ENCODE measurements around the gene LAMP2.

- TF ChIP-seq EZH2 (IDR thresholded peaks at IDR 0.05; ENCODE audit: insufficient read depth, poor library complexity, severe bottlenecking) = no peak
- TF ChIP-seq EZH2phosphoT487 (IDR thresholded peaks at IDR 0.05; ENCODE audit: insufficient read depth, low read depth) = no peak
Measured at GRCh38 chrX:120485638-120486520, 16.8 kb upstream of the LAMP2 start.
